Upper lobe of left lung (tissue), 6 donors: ENCODE measurements around the gene PHF11. TPM values are rescaled to one million over a fixed set of nuclear protein-coding genes. Genes with fewer than 3 reads are reported as not detected.

Source experiments
- ATAC-seq, 2 donors: fragments of 200-7000 bp; cut with Tn5 transposase; one replicate each; pipeline ENCODE4 v1.9.1; 2022; ENCODE audit warnings: mild to moderate bottlenecking in 2 of 2, moderate library complexity in 2 of 2; ENCODE audit not compliant: low FRiP score in 2 of 2
- DNase-seq, 2 donors: peaks; one replicate each; pipeline ENCODE4 v3.0.0-alpha.2; 2019 to 2020
- H3K27ac ChIP-seq, 4 donors: fragments of 200-600 bp; sonication (generic); one replicate each; pipeline ENCODE4 v1.5.1; 2016 to 2019
- H3K27me3 ChIP-seq, 4 donors: fragments of 200-600 bp; sonication (generic); one replicate each; pipeline ENCODE4 v1.5.1; 2017 to 2019
- H3K36me3 ChIP-seq, 4 donors: fragments of 200-600 bp; sonication (generic); one replicate each; pipeline ENCODE4 v1.5.1; 2016 to 2019
- H3K4me1 ChIP-seq, 4 donors: fragments of 200-600 bp; sonication (generic); one replicate each; pipeline ENCODE4 v1.5.1; 2018 to 2019
- H3K4me3 ChIP-seq, 4 donors: fragments of 200-600 bp; sonication (generic); one replicate each; pipeline ENCODE4 v1.5.1; 2017 to 2019; ENCODE audit warnings: mild to moderate bottlenecking in 2 of 4, moderate library complexity in 1 of 4
- H3K9me3 ChIP-seq, 4 donors: fragments of 200-600 bp; sonication (generic); one replicate each; pipeline ENCODE4 v1.5.1; 2018 to 2019
- EP300 ChIP-seq, 4 donors: sonication (generic); formaldehyde crosslinking; IDR thresholded peaks; one replicate each; pipeline ENCODE4 v1.5.1; 2017; ENCODE audit warnings: antibody characterized with exemption in 4 of 4, control low read depth in 2 of 4
- POLR2A ChIP-seq, 4 donors: fragments of 450-650 bp; IDR thresholded peaks; one replicate each; pipeline ENCODE4 v1.5.1; 2016 to 2017; ENCODE audit warnings: antibody characterized with exemption in 4 of 4, mild to moderate bottlenecking in 2 of 4
- POLR2AphosphoS5 ChIP-seq, 2 donors: sonication (generic); formaldehyde crosslinking; IDR thresholded peaks; one replicate each; pipeline ENCODE4 v1.5.1; 2017; ENCODE audit warnings: antibody characterized with exemption in 2 of 2
- WGBS, 2 donors: methylation state at CpG; one replicate each; pipeline ENCODE4 v1.1.5; 2017 to 2018; 5-methylcytosine and 5-hydroxymethylcytosine counted together
- total RNA-seq, 6 donors: library from RNA; depleted of rRNA in 4 of 6; stranded (reverse); fragments of >200 nt in 4 of 6; gene quantifications; one replicate each; pipeline versions ENCODE4 v1.1.0 to v1.2.1, GENCODE V29; 2016 to 2021
- TF ChIP-seq, protein P1 (sequence below), 6 experiments: fragments of 450-650 bp in 4 of 6; fragments of 200-600 bp in 2 of 6; sonication (generic) in 2 of 6; IDR thresholded peaks; one replicate each; pipeline ENCODE4 v1.5.1; 2016 to 2019; ENCODE audit warnings: antibody characterized with exemption in 6 of 6
- donor health status: DM: no; HTN: no; CAD: no; lungs with moderate emphysema.
- donor health status: DM: no; HTN: yes; CAD: no; lungs with severe emphysema.

The PHF11 gene
- total RNA-seq, 6 donors from 2014 or later, result 27.1 to 89.1 (median 39.3) TPM

DNA sequence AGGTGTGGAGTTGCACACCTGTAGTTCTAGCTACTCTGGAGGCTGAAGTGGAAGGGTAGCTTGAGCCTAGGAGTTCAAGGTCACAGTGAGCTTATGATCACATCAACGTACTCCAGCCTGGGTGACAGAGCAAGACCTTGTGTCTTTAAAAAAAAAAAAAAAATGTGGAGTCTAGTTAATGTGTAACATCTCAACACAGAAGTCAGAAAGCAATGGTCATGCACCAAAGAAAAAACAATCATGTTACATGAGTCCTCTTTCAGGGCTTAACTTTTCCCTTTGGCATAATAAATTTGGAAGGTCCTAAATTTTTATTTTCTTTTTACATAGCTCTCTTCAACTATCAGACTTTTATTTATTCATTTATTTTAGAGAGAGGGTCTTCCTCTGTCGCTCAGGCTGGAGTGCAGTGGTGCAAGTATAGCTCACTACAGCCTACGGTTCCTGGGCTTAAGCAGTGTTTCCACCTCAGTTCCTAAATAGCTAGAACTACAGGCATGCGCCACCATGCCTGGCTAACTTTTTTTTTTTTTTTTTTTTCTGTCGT is 29.4 kb upstream of the PHF11 start:
- peaks cover 0 to 7% (median 5%) of the 10 kb centered on the region in 4 donors for H3K9me3 ChIP-seq
- peaks cover 5 to 57% (median 26%) of the 10 kb centered on the region in 4 donors for H3K36me3 ChIP-seq
- no peaks in the 10 kb centered on the region for H3K4me1 ChIP-seq
- TF ChIP-seq EP300 (IDR thresholded peaks at IDR 0.05), result no peak
- no peak for TF ChIP-seq POLR2A (IDR thresholded peaks at IDR 0.05)
- TF ChIP-seq, protein P1, sequence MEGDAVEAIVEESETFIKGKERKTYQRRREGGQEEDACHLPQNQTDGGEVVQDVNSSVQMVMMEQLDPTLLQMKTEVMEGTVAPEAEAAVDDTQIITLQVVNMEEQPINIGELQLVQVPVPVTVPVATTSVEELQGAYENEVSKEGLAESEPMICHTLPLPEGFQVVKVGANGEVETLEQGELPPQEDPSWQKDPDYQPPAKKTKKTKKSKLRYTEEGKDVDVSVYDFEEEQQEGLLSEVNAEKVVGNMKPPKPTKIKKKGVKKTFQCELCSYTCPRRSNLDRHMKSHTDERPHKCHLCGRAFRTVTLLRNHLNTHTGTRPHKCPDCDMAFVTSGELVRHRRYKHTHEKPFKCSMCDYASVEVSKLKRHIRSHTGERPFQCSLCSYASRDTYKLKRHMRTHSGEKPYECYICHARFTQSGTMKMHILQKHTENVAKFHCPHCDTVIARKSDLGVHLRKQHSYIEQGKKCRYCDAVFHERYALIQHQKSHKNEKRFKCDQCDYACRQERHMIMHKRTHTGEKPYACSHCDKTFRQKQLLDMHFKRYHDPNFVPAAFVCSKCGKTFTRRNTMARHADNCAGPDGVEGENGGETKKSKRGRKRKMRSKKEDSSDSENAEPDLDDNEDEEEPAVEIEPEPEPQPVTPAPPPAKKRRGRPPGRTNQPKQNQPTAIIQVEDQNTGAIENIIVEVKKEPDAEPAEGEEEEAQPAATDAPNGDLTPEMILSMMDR (IDR thresholded peaks at IDR 0.05), result no peak
- TF ChIP-seq POLR2AphosphoS5 (IDR thresholded peaks at IDR 0.05), result no peak
- DNase-seq, result no peak
- no peak for ATAC-seq
- WGBS, 2 donors, result 80 to 81% methylated on average over 5 of the region's 5 CpGs
- H3K27me3 ChIP-seq, result no peaks in the 10 kb centered on the region
- no peak overlapping the region for H3K27ac ChIP-seq
- no peak overlapping the region for H3K4me3 ChIP-seq

DNA sequence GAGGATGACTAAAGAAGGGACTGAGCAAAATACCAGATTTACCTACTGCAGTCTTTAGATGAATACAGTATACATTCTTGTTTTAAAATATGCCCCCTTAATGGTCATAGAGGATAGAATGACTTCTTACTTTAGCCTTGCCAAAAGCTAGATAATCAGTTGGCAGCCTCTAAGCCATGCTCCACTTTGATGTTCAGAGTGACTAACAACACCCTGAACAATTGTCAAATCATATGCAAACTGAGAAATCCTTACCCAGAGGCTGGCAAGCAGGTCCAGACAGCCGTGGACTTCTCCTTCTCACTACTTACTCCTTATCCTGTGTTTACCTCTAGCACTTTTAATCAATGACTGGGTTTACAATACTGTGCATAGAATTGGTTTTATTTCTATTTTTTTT is 23.6 kb upstream of the PHF11 start:
- Histone ChIP-seq H3K27ac (no peak overlapping the region), H3K9me3 (no peaks in the 10 kb centered on the region), H3K4me3 (no peak overlapping the region), H3K4me1 (no peaks in the 10 kb centered on the region), H3K27me3 (no peaks in the 10 kb centered on the region), H3K36me3 (peaks cover 5 to 73% (median 13%) of the 10 kb centered on the region in 4 donors)
- ATAC-seq, result no peak
- no peak for DNase-seq
- TF ChIP-seq EP300 (IDR thresholded peaks at IDR 0.05), result no peak
- TF ChIP-seq, protein P1 (IDR thresholded peaks at IDR 0.05), result no peak
- TF ChIP-seq POLR2A (IDR thresholded peaks at IDR 0.05), result no peak
- TF ChIP-seq POLR2AphosphoS5 (IDR thresholded peaks at IDR 0.05), result no peak
- WGBS, 2 donors, result 69 to 71% methylated on average over 1 of the region's 1 CpG

DNA sequence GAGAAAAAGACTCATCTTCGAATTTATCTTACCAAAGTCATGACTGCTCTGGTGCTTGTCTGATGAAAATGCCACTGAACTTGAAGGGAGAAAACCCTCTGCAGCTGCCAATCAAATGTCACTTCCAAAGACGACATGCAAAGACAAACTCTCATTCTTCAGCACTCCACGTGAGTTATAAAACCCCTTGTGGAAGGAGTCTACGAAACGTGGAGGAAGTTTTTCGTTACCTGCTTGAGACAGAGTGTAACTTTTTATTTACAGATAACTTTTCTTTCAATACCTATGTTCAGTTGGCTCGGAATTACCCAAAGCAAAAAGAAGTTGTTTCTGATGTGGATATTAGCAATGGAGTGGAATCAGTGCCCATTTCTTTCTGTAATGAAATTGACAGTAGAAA is 19.2 kb upstream of the PHF11 start:
- no peak overlapping the region for H3K4me3 ChIP-seq
- no peaks in the 10 kb centered on the region for H3K4me1 ChIP-seq
- no peak overlapping the region for H3K27ac ChIP-seq
- H3K9me3 ChIP-seq, result no peaks in the 10 kb centered on the region
- TF ChIP-seq POLR2AphosphoS5 (IDR thresholded peaks at IDR 0.05) (no peak), EP300 (IDR thresholded peaks at IDR 0.05) (no peak), POLR2A (IDR thresholded peaks at IDR 0.05) (no peak)
- TF ChIP-seq, protein P1 (IDR thresholded peaks at IDR 0.05), result no peak
- ATAC-seq, result no peak
- no peaks in the 10 kb centered on the region for H3K27me3 ChIP-seq
- peaks cover 2 to 89% (median 18%) of the 10 kb centered on the region in 4 donors for H3K36me3 ChIP-seq
- 93 to 95% methylated on average over 7 of the region's 7 CpGs for WGBS, 2 donors
- no peak for DNase-seq

DNA sequence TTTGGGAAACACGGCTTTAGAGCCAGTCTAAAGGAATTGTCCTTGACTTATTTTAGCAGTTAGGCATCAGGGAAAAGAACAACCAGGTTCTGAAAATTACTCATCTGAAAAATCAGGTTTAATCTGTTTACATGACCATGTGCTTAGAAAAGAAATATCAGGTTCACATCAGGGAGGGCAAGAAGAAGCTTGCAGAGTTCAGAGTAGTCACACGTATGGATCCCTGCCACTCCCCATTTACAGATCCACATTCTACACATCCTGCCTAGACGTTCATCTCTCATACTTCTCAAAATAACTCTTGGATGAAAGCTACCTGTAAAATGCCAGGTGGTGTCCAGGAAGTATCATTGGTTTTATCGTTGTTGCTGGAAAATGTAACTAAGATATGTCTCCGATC is 14.0 kb upstream of the PHF11 start:
- Histone ChIP-seq H3K27ac (no peak overlapping the region), H3K36me3 (peaks cover 2 to 84% (median 20%) of the 10 kb centered on the region in 4 donors), H3K4me3 (no peak overlapping the region), H3K4me1 (no peaks in the 10 kb centered on the region), H3K27me3 (no peaks in the 10 kb centered on the region), H3K9me3 (no peaks in the 10 kb centered on the region)
- 77 to 81% methylated on average over 5 of the region's 5 CpGs for WGBS, 2 donors
- no peak for TF ChIP-seq POLR2A (IDR thresholded peaks at IDR 0.05)
- DNase-seq (no peak), ATAC-seq (no peak)

DNA sequence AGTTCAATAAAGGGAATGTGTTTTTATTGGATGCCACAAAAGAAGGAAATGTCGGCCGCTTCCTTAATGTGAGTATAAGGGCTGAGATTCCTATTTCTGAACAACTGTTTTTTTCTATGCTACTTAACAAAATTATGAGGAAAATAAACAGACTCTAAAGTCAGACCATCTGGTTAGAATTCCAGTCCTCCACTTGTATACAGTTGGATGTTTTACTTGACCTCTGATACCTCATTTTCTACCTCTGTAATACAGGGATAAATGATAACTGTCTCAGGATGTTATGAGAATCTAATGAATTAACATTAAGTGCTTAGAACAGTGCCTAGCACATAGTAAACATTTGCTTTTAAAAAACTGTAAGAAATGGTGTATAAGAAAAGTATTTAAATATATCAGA is 7.2 kb upstream of the PHF11 start:
- no peaks in the 10 kb centered on the region for H3K27me3 ChIP-seq
- H3K4me3 ChIP-seq, result no peak overlapping the region
- ATAC-seq, result no peak
- H3K4me1 ChIP-seq, result no peaks in the 10 kb centered on the region
- no peak for DNase-seq
- no peak overlapping the region for H3K27ac ChIP-seq
- H3K9me3 ChIP-seq, result no peaks in the 10 kb centered on the region
- TF ChIP-seq EP300 (IDR thresholded peaks at IDR 0.05), result no peak
- no peak for TF ChIP-seq POLR2A (IDR thresholded peaks at IDR 0.05)
- TF ChIP-seq, protein P1 (IDR thresholded peaks at IDR 0.05), result no peak
- no peak for TF ChIP-seq POLR2AphosphoS5 (IDR thresholded peaks at IDR 0.05)
- peaks cover 0 to 37% (median 9%) of the 10 kb centered on the region in 4 donors for H3K36me3 ChIP-seq
- 90 to 92% methylated on average over 2 of the region's 2 CpGs for WGBS, 2 donors
